ENCODE measurements around the gene TFEB. TPM values are rescaled to one million over a fixed set of nuclear protein-coding genes. Genes with fewer than 3 reads are reported as not detected.

Gene TFEB
- total RNA-seq, 4 donors from 2014 or later = 23.0 to 39.0 (median 34.9) TPM

DNA sequence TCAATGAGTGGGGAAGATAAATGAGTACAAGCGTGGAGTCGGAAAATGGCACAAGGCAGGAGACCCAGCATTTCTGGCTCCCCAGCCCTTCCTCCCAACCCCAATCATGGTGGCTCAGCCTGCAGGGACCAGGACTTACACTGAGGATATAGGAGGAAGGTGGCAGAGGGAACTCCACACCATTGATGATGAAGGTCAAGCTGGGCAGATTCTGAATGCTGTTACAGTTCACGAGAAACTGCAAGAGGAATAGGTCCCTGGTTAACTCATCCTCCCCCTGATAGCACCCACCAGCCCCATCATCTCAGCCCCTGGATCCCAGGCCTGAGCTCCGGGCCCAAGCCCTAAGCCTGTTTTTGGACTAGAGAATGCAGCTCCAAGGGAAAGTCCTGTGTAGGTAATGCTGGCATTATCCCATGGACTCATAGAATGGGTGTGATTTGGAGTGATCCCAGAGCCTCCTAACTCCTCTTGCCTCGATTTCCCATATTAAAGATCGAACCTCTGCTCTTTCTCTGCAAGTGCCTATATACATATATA is 2.3 kb upstream of the TFEB start:
- WGBS, 2 donors = 91 to 92% methylated on average over 6 of the region's 6 CpGs
- no peaks in the 10 kb centered on the region for H3K27me3 ChIP-seq
- H3K36me3 ChIP-seq = no peaks in the 10 kb centered on the region
- no peak overlapping the region for H3K4me3 ChIP-seq (replicated peaks in 1 of 3)
- H3K27ac ChIP-seq = no peak overlapping the region
- peaks cover 14 to 15% of the 10 kb centered on the region in 2 donors for H3K4me1 ChIP-seq
- intact Hi-C loops (cut with DNase I) = loop anchor here (5.0 kb wide), 1 partner anchor 40 kb away; the partner anchor contains the start of gene FRS3
- TF ChIP-seq, protein P1, sequence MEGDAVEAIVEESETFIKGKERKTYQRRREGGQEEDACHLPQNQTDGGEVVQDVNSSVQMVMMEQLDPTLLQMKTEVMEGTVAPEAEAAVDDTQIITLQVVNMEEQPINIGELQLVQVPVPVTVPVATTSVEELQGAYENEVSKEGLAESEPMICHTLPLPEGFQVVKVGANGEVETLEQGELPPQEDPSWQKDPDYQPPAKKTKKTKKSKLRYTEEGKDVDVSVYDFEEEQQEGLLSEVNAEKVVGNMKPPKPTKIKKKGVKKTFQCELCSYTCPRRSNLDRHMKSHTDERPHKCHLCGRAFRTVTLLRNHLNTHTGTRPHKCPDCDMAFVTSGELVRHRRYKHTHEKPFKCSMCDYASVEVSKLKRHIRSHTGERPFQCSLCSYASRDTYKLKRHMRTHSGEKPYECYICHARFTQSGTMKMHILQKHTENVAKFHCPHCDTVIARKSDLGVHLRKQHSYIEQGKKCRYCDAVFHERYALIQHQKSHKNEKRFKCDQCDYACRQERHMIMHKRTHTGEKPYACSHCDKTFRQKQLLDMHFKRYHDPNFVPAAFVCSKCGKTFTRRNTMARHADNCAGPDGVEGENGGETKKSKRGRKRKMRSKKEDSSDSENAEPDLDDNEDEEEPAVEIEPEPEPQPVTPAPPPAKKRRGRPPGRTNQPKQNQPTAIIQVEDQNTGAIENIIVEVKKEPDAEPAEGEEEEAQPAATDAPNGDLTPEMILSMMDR (IDR thresholded peaks at IDR 0.05) = no peak
- TF ChIP-seq POLR2A (IDR thresholded peaks at IDR 0.05) = no peak
- no peaks in the 10 kb centered on the region for H3K9me3 ChIP-seq
- no peak for DNase-seq

DNA sequence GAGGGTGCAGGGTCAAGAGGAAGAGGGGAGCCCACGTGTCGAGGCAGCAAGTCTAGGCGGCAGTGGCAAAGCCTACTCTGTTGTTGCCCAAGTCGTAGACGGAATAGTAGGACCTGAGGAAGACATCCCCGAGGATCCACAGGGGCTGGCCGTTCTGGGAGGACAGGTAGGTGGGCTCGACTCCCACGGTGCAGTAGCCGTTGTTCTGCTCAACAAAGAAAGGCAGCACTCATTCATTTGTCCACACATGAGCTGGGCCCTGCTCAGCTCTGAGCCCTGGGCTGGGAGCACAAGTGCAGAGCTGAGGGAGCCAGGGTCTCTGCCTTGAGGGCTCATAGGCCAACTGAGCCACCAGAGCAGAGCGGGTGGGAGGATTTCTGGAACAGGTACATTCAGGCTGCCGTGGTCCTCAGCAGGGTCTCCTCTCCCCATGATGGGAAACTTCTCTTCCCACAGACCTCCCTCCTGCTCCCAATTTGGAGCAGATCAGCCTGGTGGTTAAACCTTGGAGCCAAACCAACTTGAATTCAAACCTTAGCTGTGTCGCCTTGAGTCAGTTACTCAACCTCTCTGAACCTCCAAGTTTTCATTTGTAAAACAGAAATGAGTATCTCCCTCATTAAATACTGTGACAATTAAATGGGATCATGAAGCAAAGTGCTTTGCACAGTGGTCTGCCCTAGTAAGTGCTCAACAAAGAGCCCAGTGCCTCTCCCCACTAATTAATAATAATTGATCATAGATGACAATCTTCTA is 1.6 kb upstream of the TFEB start:
- no peaks in the 10 kb centered on the region for H3K27me3 ChIP-seq
- intact Hi-C loops (cut with DNase I) = loop anchor here (5.0 kb wide), 1 partner anchor 40 kb away; the partner anchor contains the start of gene FRS3
- H3K9me3 ChIP-seq = no peaks in the 10 kb centered on the region
- TF ChIP-seq, protein P1 (IDR thresholded peaks at IDR 0.05) = no peak
- no peak for TF ChIP-seq POLR2A (IDR thresholded peaks at IDR 0.05)
- H3K36me3 ChIP-seq = no peaks in the 10 kb centered on the region
- no peak for DNase-seq
- H3K27ac ChIP-seq = no peak overlapping the region
- 85 to 89% methylated on average over 12 to 13 of the region's 13 CpGs for WGBS, 2 donors
- H3K4me3 ChIP-seq (replicated peaks in 1 of 3) = no peak overlapping the region
- peaks cover 19 to 21% of the 10 kb centered on the region in 2 donors for H3K4me1 ChIP-seq

DNA sequence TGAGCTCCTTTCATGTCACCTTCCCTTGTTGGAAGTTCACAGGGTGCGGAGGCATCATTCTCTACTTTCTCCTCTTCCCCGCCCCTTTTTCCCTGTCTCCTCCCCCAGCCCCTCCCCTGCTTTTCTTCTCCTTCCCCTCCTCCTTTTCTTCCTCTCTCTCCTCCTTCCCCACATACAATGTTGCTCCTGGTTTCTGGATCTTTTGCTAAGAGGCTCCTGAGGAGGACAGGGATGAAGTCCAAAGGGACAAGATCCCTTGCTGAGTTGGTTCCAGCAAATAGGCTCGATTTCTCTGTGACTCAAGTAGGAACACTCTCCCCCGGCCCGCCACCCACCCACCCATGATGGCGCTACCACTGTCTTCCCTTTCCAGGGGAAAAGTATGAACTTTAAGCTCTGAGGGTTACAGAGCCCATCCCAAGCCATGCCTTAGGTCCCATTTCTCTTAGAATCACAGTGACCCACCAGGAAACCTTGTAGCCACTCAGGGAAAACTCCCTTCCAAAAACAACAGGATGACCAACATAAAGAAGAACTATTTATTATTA is 852 bp upstream of the TFEB start:
- WGBS, 2 donors = 70 to 75% methylated on average over 6 of the region's 6 CpGs
- Histone ChIP-seq H3K27me3 (no peaks in the 10 kb centered on the region), H3K4me3 (replicated peaks in 1 of 3) (no peak overlapping the region), H3K4me1 (peaks cover 26% of the 10 kb centered on the region in 2 donors), H3K27ac (no peak overlapping the region), H3K9me3 (no peaks in the 10 kb centered on the region), H3K36me3 (no peaks in the 10 kb centered on the region)
- intact Hi-C loops (cut with DNase I) = loop anchor here (5.0 kb wide), 1 partner anchor 41 kb away; the partner anchor contains the start of gene FRS3
- TF ChIP-seq, protein P1 (IDR thresholded peaks at IDR 0.05) = no peak
- TF ChIP-seq POLR2A (IDR thresholded peaks at IDR 0.05) = no peak
- DNase-seq = no peak

DNA sequence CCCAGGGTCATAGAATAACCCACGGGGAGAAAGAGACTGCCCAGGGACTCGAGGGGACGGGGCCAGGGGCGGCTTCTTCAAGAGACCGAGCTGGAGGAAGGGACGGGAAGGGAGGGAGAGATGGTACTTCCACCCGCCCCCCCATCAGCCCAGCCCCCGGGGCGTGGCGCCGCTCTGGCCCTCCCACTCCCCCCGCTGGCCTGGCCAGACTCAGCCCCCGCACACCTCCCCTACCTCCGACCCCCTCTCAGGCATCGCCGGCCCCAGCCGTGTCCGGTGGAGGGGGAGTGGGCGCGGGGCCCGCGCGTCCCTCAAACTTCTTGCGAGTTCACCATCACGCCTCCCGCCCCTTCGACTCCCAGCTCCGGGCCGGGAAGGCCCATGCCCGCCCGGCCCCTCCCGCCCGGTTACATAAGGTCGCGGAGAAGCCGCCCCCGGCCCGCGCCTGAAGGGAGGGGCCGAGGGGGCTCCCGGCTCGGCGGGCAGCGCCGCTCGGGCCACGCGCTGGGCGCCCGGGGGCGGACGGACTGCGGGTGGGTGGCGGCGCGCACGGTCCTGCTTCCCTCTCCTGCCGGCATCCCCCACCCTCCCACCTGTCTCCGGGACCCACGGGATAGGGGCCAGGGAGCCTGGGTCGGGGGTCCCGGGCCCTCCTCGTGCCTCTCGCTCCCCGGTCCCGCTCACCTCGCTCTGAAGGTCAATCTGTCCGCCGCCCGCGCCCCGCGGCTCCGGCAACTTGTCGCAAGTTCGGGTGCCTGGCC is 562 bp downstream of the TFEB start:
- intact Hi-C loops (cut with DNase I) = loop anchor here (5.0 kb wide), 1 partner anchor 42 kb away; the partner anchor contains the start of gene FRS3
- no peaks in the 10 kb centered on the region for H3K9me3 ChIP-seq
- WGBS, 2 donors = 0 to 4% methylated on average over 11 to 15 of the region's 76 CpGs
- H3K4me1 ChIP-seq = peaks cover 35 to 41% of the 10 kb centered on the region in 2 donors
- peak overlapping the region; percentile 80 to 89 (median 88) for H3K4me3 ChIP-seq (replicated peaks in 1 of 3)
- DNase-seq = peak; percentile 84 to 86
- H3K36me3 ChIP-seq = no peaks in the 10 kb centered on the region
- no peaks in the 10 kb centered on the region for H3K27me3 ChIP-seq
- no peak for TF ChIP-seq POLR2A (IDR thresholded peaks at IDR 0.05)
- TF ChIP-seq, protein P1 (IDR thresholded peaks at IDR 0.05) = no peak
- peak overlapping the region; percentile 91 to 98 (median 94) for H3K27ac ChIP-seq

All from thyroid gland (tissue), 4 donors.